ENCODE measurements around the gene MSMB. TPM values are rescaled to one million over a fixed set of nuclear protein-coding genes. Genes with fewer than 3 reads are reported as not detected.
"Not testable (repeated sequence)": the region's sequence is repeated elsewhere in the genome, so short reads cannot be mapped to it uniquely, and the experiment has no call there.

Gene MSMB
- polyA plus RNA-seq, 1 experiment = not detected

DNA sequence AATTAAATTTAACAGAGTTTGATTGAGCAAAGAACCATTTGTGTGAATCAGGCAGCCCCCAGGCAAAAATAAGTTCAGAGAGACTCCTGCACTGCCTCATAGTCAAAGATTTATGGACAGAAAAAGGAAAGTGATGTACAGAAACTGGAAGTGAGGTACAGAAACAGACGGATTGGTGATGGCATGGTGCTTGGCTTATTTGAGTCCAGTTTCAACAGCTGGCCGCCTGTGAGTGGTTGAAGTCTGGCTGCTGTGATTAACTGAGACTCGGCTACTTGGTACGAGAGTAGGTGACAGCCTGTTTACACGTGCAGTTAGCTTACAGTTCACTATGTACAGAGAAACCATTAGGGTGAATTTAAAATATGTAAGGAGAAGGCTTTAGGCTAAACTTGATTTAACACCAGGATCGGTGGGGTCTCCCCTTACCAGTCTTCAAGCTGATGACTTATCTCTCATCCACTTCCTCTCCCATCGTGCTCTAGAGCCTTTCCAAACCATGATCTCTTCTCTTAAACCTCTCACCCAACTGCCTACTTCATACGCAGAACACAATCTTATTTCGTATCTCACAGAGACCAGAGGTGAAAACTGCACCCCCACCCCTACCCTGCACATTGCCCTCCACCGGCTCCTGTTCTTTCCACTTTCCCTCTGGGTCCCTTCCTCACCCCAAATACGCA, 5.0 kb upstream of the MSMB start:
- H3K36me3 ChIP-seq (ENCODE audit: control insufficient read depth, insufficient read depth, low read length) = no peaks in the 10 kb centered on the region
- TF ChIP-seq, protein P1, sequence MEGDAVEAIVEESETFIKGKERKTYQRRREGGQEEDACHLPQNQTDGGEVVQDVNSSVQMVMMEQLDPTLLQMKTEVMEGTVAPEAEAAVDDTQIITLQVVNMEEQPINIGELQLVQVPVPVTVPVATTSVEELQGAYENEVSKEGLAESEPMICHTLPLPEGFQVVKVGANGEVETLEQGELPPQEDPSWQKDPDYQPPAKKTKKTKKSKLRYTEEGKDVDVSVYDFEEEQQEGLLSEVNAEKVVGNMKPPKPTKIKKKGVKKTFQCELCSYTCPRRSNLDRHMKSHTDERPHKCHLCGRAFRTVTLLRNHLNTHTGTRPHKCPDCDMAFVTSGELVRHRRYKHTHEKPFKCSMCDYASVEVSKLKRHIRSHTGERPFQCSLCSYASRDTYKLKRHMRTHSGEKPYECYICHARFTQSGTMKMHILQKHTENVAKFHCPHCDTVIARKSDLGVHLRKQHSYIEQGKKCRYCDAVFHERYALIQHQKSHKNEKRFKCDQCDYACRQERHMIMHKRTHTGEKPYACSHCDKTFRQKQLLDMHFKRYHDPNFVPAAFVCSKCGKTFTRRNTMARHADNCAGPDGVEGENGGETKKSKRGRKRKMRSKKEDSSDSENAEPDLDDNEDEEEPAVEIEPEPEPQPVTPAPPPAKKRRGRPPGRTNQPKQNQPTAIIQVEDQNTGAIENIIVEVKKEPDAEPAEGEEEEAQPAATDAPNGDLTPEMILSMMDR (IDR thresholded peaks at IDR 0.05; ENCODE audit: insufficient read depth, low read depth, low read length) = no peak
- ChIA-PET POLR2A (no interaction called here), CTCF (interaction anchor here (0.7 kb wide), 1 partner anchor 17 kb away, joined by 3 read pairs; no protein-coding TSS in a partner anchor)
- DNase-seq (ENCODE audit: low read depth) = no peak
- H3K4me3 ChIP-seq (ENCODE audit: low read depth, low read length) = no peak overlapping the region
- H3K27me3 ChIP-seq (ENCODE audit: control insufficient read depth, insufficient read depth, low read length) = peaks cover 5% of the 10 kb centered on the region; the same call in 1 of the 2 replicates

DNA sequence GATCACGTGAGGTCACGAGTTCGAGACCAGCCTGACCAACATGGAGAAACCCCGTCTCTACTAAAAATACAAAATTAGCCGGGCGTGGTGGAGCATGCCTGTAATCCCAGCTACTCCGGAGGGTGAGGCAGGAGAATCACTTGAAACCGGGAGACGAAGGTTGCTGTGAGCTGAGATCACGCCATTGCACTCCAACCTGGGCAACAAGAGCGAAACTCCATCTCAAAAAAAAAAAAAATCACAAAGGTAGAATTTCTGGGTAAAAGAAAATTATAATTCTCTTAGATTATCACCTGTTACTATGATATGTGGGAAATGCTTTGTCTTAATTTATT, 3.4 kb upstream of the MSMB start:
- H3K36me3 ChIP-seq (ENCODE audit: control insufficient read depth, insufficient read depth, low read length); CTCF ChIA-PET; H3K27me3 ChIP-seq (ENCODE audit: control insufficient read depth, insufficient read depth, low read length); H3K4me3 ChIP-seq (ENCODE audit: low read depth, low read length); POLR2A ChIA-PET; DNase-seq (ENCODE audit: low read depth): not testable (repeated sequence)

DNA sequence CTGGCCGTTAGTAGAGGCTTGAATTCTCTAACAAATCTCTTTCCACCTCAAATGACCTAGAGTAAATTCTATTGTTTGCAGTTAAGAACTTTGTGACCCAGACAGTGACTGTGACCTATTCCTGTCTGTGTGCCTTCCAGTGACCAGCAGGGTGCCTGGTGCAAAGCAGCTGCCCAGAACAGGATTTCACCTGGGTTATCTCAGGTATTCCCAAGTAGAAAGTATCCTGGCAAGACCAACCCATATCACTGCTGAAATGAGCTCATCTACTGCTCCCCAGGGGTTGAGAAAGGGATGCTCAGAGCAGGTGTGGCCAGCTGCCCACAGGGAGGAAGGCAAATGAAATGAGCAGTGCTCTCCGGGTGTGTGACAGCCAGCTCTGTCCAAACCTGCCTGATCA, 2.1 kb upstream of the MSMB start:
- CTCF ChIA-PET = no interaction called here
- Histone ChIP-seq H3K4me3 (ENCODE audit: low read depth, low read length) (no peak overlapping the region), H3K36me3 (ENCODE audit: control insufficient read depth, insufficient read depth, low read length) (no peaks in the 10 kb centered on the region), H3K27me3 (ENCODE audit: control insufficient read depth, insufficient read depth, low read length) (peaks cover 5% of the 10 kb centered on the region; the same call in 1 of the 2 replicates)
- no peak for DNase-seq (ENCODE audit: low read depth)
- TF ChIP-seq, protein P1 (IDR thresholded peaks at IDR 0.05; ENCODE audit: insufficient read depth, low read depth, low read length) = no peak
- POLR2A ChIA-PET = no interaction called here

DNA sequence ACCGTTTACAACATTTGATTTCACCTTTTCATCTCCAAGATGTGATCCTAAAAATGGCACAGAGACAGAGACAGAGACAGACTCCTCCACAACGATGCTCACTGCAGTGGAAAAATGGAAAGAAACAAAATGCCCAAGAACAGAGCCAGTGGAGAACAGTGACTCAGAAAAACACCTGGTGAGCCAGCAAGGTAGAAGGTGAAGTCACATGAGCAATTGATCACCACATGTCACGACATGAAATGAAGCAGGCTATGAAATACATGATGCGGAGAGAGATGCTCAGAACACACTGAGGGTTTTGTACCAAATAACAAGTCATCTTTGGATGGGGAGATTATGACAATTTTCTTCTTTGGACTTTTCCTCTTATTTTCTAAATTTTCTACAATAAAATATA, 3.5 kb downstream of the MSMB start:
- ChIA-PET POLR2A (no interaction called here), CTCF (no interaction called here)
- no peak for DNase-seq (ENCODE audit: low read depth)
- H3K4me3 ChIP-seq (ENCODE audit: low read depth, low read length) = no peak overlapping the region
- TF ChIP-seq, protein P1 (IDR thresholded peaks at IDR 0.05; ENCODE audit: insufficient read depth, low read depth, low read length) = no peak
- H3K36me3 ChIP-seq (ENCODE audit: control insufficient read depth, insufficient read depth, low read length) = no peaks in the 10 kb centered on the region
- 0 out of 2 replicates have a peak, but pooled peaks cover 1% of the 10 kb centered on the region for H3K27me3 ChIP-seq (ENCODE audit: control insufficient read depth, insufficient read depth, low read length)

DNA sequence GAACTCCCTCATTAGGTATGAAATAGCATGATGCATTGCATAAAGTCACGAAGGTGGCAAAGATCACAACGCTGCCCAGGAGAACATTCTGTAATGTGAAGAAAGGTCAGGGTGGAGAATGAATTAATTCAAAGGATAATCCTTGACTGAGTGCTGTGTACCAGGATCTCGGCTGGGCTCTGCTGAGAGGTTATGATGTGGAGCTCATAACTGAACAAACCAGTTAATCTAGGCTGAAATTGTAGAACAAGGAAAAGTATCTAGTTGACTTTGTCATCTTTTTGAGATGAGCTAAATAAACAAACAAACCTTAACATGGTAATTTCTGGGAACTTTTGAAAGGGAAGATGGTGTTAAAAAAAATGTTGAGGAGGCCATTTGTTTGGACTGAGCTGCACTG, 6.1 kb downstream of the MSMB start:
- TF ChIP-seq, protein P1 (IDR thresholded peaks at IDR 0.05; ENCODE audit: insufficient read depth, low read depth, low read length) = no peak
- no peak for DNase-seq (ENCODE audit: low read depth)
- Histone ChIP-seq H3K27me3 (ENCODE audit: control insufficient read depth, insufficient read depth, low read length) (0 out of 2 replicates have a peak, but pooled peaks cover 3% of the 10 kb centered on the region), H3K4me3 (ENCODE audit: low read depth, low read length) (no peak overlapping the region), H3K36me3 (ENCODE audit: control insufficient read depth, insufficient read depth, low read length) (no peaks in the 10 kb centered on the region)
- CTCF ChIA-PET = interaction anchor here (0.9 to 3.0 kb wide), 2 partner anchors 12 to 790 kb away, joined by 4 to 11 read pairs; no protein-coding TSS in a partner anchor
- POLR2A ChIA-PET = no interaction called here

All from BJ (cell line).